ENCODE results near the gene RPS21. TPM values are rescaled to one million over a fixed set of nuclear protein-coding genes. Genes with fewer than 3 reads are reported as not detected.

Gene RPS21
- total and polyA plus RNA-seq, 9 of the 15 experiments (the other 6 are each of a cell fraction or from before 2014, with no cell fraction given), result 1,380 to 5,647 (median 3,091) TPM

GRCh38 chr20:62386383-62387218, at the start of gene RPS21 (continued):
- TF ChIP-seq SPI1 (IDR thresholded peaks at IDR 0.05; ENCODE audit: borderline replicate concordance, low read depth, low read length), result peak; percentile 85
- TF ChIP-seq COPS2 (conservative IDR thresholded peaks at IDR 0.05), result no peak
- TF ChIP-seq SAP30 (IDR thresholded peaks at IDR 0.05; ENCODE audit: borderline replicate concordance, insufficient read depth, low read depth, low read length, poor library complexity, severe bottlenecking), result peak; percentile 75
- peak; percentile 82 for TF ChIP-seq HCFC1 (IDR thresholded peaks at IDR 0.05; ENCODE audit: low read depth, low read length)
- no peak for TF ChIP-seq CREB5 (CRISPR knock-in tag; IDR thresholded peaks at IDR 0.05)
- no peak for TF ChIP-seq TEAD4 (IDR thresholded peaks at IDR 0.05; ENCODE audit: low read length)
- TF ChIP-seq TEAD4 (CRISPR knock-in tag; IDR thresholded peaks at IDR 0.05; ENCODE audit: borderline replicate concordance), result no peak
- TF ChIP-seq GTF2B (IDR thresholded peaks at IDR 0.05; ENCODE audit: extremely low read depth, insufficient read length), result peak; percentile 17
- TF ChIP-seq RBM39 (optimal IDR thresholded peaks at IDR 0.05; ENCODE audit: low read depth, low read length), result no peak
- peak in 1 of 3 experiments; percentile 85; a peak in 2 of 6 replicates for TF ChIP-seq ZBTB11 (CRISPR knock-in tag; IDR thresholded peaks at IDR 0.05)
- 0 out of 2 replicates have a peak, but pooled peaks have one; percentile 10 for TF ChIP-seq MXI1 (IDR thresholded peaks at IDR 0.05; ENCODE audit: low read depth, low read length)
- peak; percentile 74 for TF ChIP-seq ETV5 (CRISPR knock-in tag; IDR thresholded peaks at IDR 0.05; ENCODE audit: low read depth)
- TF ChIP-seq POLR2AphosphoS5 (IDR thresholded peaks at IDR 0.05; ENCODE audit: control insufficient read depth, insufficient read depth, low read depth, low read length), result peak; percentile 95
- TF ChIP-seq FUS (optimal IDR thresholded peaks at IDR 0.05; ENCODE audit: low read depth, low read length), result peak; percentile 85
- TF ChIP-seq HNRNPL (IDR thresholded peaks at IDR 0.05; ENCODE audit: low read depth, low read length), result peak; percentile 70; the same call in 1 of the 2 replicates
- 0 out of 2 replicates have a peak, but pooled peaks have one; percentile 40 for TF ChIP-seq USF2 (CRISPR knock-in tag; IDR thresholded peaks at IDR 0.05)
- TF ChIP-seq LCOR (CRISPR knock-in tag; IDR thresholded peaks at IDR 0.05), result peak; percentile 58; the same call in 1 of the 2 replicates
- peak; percentile 73 for TF ChIP-seq GMEB1 (CRISPR knock-in tag; IDR thresholded peaks at IDR 0.05)
